Activated CD8-positive, alpha-beta T cell treated with anti-CD3 and anti-CD28 coated beads for 36 hours (primary cell): Measurements from ENCODE around the gene OR11L1. TPM values are rescaled to one million over a fixed set of nuclear protein-coding genes. Genes with fewer than 3 reads are reported as not detected.

ENCODE experiments used
- ATAC-seq: fragments of 200-7000 bp; cut with Tn5 transposase; one replicate; pipeline ENCODE4 v1.10.0; 2021; ENCODE audit warnings: mild to moderate bottlenecking, moderate library complexity
- CTCF ChIA-PET: fragments of 350-600 bp; sonication (Branson Sonifier 250); formaldehyde crosslinking; loops from one replicate; lab custom pipeline; 2021; ENCODE audit warnings: antibody characterized with exemption; lab: Charles Lee
- POLR2A ChIA-PET: fragments of 350-600 bp; sonication (Branson Sonifier 250); formaldehyde crosslinking; loops from one replicate; lab custom pipeline; 2021; ENCODE audit warnings: antibody characterized with exemption; lab: Charles Lee
- DNase-seq: peaks from one replicate; pipeline ENCODE4 v3.0.0-alpha.2; 2020
- H3K27ac Mint-ChIP-seq: one replicate; pipeline ENCODE4 v1.8.0; 2021; ENCODE audit warnings: mild to moderate bottlenecking, mixed read lengths
- H3K27me3 Mint-ChIP-seq: one replicate; pipeline ENCODE4 v1.8.0; 2021; ENCODE audit warnings: mixed read lengths
- H3K36me3 Mint-ChIP-seq: one replicate; pipeline ENCODE4 v1.8.0; 2021; ENCODE audit warnings: low read depth, mixed read lengths
- H3K4me1 Mint-ChIP-seq: one replicate; pipeline ENCODE4 v1.8.0; 2021; ENCODE audit warnings: low read depth, mixed read lengths
- H3K4me3 Mint-ChIP-seq: one replicate; pipeline ENCODE4 v1.8.0; 2021; ENCODE audit warnings: mild to moderate bottlenecking, moderate library complexity, mixed read lengths
- H3K9me3 Mint-ChIP-seq: one replicate; pipeline ENCODE4 v1.8.0; 2021; ENCODE audit warnings: mixed read lengths
- CTCF ChIP-seq: fragments of 200-600 bp; IDR thresholded peaks from one replicate; pipeline ENCODE4 v1.8.0; 2022; ENCODE audit warnings: antibody characterized with exemption, mild to moderate bottlenecking
- intact Hi-C: fragments of 100-400 bp; cut with micrococcal nuclease; formaldehyde crosslinking; loops from one replicate; pipeline ENCODE4 v1.10.0; 2022
- total RNA-seq, 2 experiments: library from RNA; stranded (reverse); gene quantifications; one replicate each; pipeline ENCODE4 v1.2.3, GENCODE V29; 2021

OR11L1 gene
- total RNA-seq, 2 experiments from 2014 or later: not detected

- H3K27ac Mint-ChIP-seq: no peak within 1 kb of the TSS
- no peaks in the 10 kb centered on the region for H3K36me3 Mint-ChIP-seq
- ChIA-PET POLR2A (no interaction called here), CTCF (no interaction called here)
- no peak for TF ChIP-seq CTCF
- no peaks in the 10 kb centered on the region for H3K9me3 Mint-ChIP-seq
- no peak for DNase-seq
- no peak for ATAC-seq
- intact Hi-C loops: no loop called here
- H3K4me3 Mint-ChIP-seq: no peak within 1 kb of the TSS
- H3K27me3 Mint-ChIP-seq: no peaks in the 10 kb centered on the region
- no peaks in the 10 kb centered on the region for H3K4me1 Mint-ChIP-seq
Measured at GRCh38 chr1:247824023-247824422, 17.7 kb downstream of the OR11L1 start, which contains the start of gene OR14A16. Gene OR14A16 (minus strand): TSS chr1:247824119. CDS start chr1:247815729, 8,390 bp downstream.

- ATAC-seq (no peak), DNase-seq (no peak)
- no peak overlapping the region for H3K27ac Mint-ChIP-seq
- ChIA-PET CTCF (no interaction called here), POLR2A (interaction anchor here (0.8 kb wide), 1 partner anchor 196 kb away, joined by 3 read pairs; no protein-coding TSS in a partner anchor)
- H3K4me1 Mint-ChIP-seq: no peaks in the 10 kb centered on the region
- TF ChIP-seq CTCF: no peak
- H3K27me3 Mint-ChIP-seq: no peaks in the 10 kb centered on the region
- no peaks in the 10 kb centered on the region for H3K36me3 Mint-ChIP-seq
- intact Hi-C loops: no loop called here
- no peak overlapping the region for H3K4me3 Mint-ChIP-seq
- no peaks in the 10 kb centered on the region for H3K9me3 Mint-ChIP-seq
Measured at GRCh38 chr1:247822060-247822459, 19.6 kb downstream of the OR11L1 start.

DNA sequence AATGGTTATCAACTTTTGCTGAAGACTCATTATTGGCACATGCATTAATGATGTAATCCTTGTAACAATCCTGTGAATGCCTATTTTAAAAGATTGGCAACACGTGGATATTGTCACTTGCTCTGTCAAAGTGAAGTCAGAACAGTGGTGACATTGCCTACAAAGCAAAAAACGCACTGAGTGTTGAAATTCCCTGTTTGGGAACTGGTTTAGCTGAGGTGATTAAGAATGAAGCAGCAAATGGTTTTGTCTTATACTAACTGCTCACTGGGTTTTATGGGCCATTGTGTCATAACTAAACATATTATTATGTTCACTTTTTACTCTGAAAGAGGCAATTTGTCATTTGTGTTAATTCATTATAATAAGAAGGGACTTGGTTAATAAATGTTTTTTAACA is 29.1 kb downstream of the OR11L1 start:
- CTCF ChIA-PET: no interaction called here
- POLR2A ChIA-PET: no interaction called here
- no peaks in the 10 kb centered on the region for H3K9me3 Mint-ChIP-seq
- intact Hi-C loops: no loop called here
- H3K4me3 Mint-ChIP-seq: no peak overlapping the region
- no peaks in the 10 kb centered on the region for H3K4me1 Mint-ChIP-seq
- no peak for DNase-seq
- H3K27me3 Mint-ChIP-seq: no peaks in the 10 kb centered on the region
- H3K27ac Mint-ChIP-seq: no peak overlapping the region
- TF ChIP-seq CTCF: no peak
- H3K36me3 Mint-ChIP-seq: no peaks in the 10 kb centered on the region
- no peak for ATAC-seq

DNA sequence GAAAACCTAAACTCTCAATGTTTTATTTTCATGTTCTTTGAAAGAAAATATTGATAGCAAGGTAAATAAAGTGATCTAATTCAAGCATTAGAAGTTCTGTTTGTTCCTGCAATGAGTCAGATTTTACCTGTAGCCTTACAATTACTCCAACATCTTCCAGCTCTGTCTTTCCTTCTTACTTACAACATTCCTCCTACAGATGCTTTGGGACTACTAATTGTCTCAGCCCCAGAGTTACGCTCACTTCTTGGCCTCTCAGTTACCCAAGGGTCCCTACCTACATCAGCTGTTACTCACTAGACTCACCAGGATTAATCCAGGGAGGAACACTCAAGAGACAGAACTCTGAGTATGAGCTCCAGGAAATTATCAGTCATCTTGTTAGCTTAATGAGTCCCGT is 44.2 kb downstream of the OR11L1 start:
- Mint-ChIP-seq H3K27me3 (peaks cover 2% of the 10 kb centered on the region), H3K9me3 (no peaks in the 10 kb centered on the region), H3K27ac (no peak overlapping the region), H3K4me3 (no peak overlapping the region), H3K36me3 (no peaks in the 10 kb centered on the region), H3K4me1 (no peaks in the 10 kb centered on the region)
- DNase-seq: no peak
- ChIA-PET POLR2A (no interaction called here), CTCF (no interaction called here)
- no peak for TF ChIP-seq CTCF
- intact Hi-C loops: no loop called here
- ATAC-seq: no peak

Other genes starting within 250 kb of the OR11L1 start
- gene OR2G3, start 236.3 kb downstream of the OR11L1 start, total RNA-seq: not detected
- gene OR13G1, start 162.2 kb downstream of the OR11L1 start, total RNA-seq: not detected
- gene OR6F1, start 125.2 kb downstream of the OR11L1 start, total RNA-seq: not detected
- not detected for gene OR14K1, start 103.3 kb downstream of the OR11L1 start, total RNA-seq
- gene OR14A2, start 93.8 kb downstream of the OR11L1 start, total RNA-seq: not detected
- gene OR1C1, start 81.3 kb downstream of the OR11L1 start, total RNA-seq: not detected
- gene OR14A16, start 17.8 kb downstream of the OR11L1 start, total RNA-seq: not detected
- under 1 TPM in 1 of 2 experiments, not detected in 1; 0.11 TPM for gene TRIM58, start 15.3 kb upstream of the OR11L1 start, total RNA-seq
- gene OR2W3, start 53.7 kb upstream of the OR11L1 start, total RNA-seq: not detected
- not detected for gene OR2T8, start 78.4 kb upstream of the OR11L1 start, total RNA-seq
- not detected for gene OR2AJ1, start 83.0 kb upstream of the OR11L1 start, total RNA-seq
- under 1 TPM; 0.29 to 0.34 TPM for gene OR2L8, start 107.0 kb upstream of the OR11L1 start, total RNA-seq
- gene OR2AK2, start 123.3 kb upstream of the OR11L1 start, total RNA-seq: not detected
- not detected for gene OR2L5, start 171.8 kb upstream of the OR11L1 start, total RNA-seq
- under 1 TPM in 1 of 2 experiments, not detected in 1; 0.07 TPM for gene OR2L2, start 188.2 kb upstream of the OR11L1 start, total RNA-seq
- gene OR2L3, start 204.9 kb upstream of the OR11L1 start, total RNA-seq: not detected